ENCODE measurements around the gene TSHZ2. TPM values are rescaled to one million over a fixed set of nuclear protein-coding genes. Genes with fewer than 3 reads are reported as not detected.

The TSHZ2 gene
- total RNA-seq, 1 experiment from 2014 or later: 0.07 TPM

GRCh38 chr20:53390770-53391169, 418.6 kb downstream of the TSHZ2 start:
- ChIA-PET CTCF (no interaction called here), POLR2A (no interaction called here), RAD21 (ENCODE audit: low non-redundant PET in 1 of 2, low total read pairs in 2 of 2, uncharacterized antibody in 2 of 2, unreplicated experiment in 2 of 2) (no interaction called here)
- Histone ChIP-seq H3K9ac (ENCODE audit: low read length) (no peak overlapping the region), H3K9me2 (ENCODE audit: insufficient read depth) (no peaks in the 10 kb centered on the region), H2AFZ (ENCODE audit: low read depth, low read length, poor library complexity, severe bottlenecking) (no peak overlapping the region), H3K9me3 (ENCODE audit: control insufficient read depth in 1 of 2, insufficient read depth in 1 of 2, low read depth in 1 of 2, low read length in 2 of 2) (no peaks in the 10 kb centered on the region), H3K27ac (ENCODE audit: low read depth, low read length) (no peak overlapping the region), H3K79me2 (ENCODE audit: insufficient read depth, low read length) (no peaks in the 10 kb centered on the region), H4K20me1 (ENCODE audit: insufficient read depth) (no peaks in the 10 kb centered on the region), H3K4me1 (ENCODE audit: control insufficient read depth in 1 of 2, insufficient read depth in 2 of 2, low read length in 2 of 2) (no peaks in the 10 kb centered on the region), H3K36me3 (ENCODE audit: control insufficient read depth in 1 of 2, insufficient read depth in 2 of 2, low read length in 2 of 2) (no peaks in the 10 kb centered on the region), H3K4me3 (replicated peaks in 1 of 2; ENCODE audit: low read depth in 1 of 2, low read length in 2 of 2) (no peak overlapping the region), H3K27me3 (ENCODE audit: insufficient read depth, low read length) (peaks cover 7% of the 10 kb centered on the region; the same call in 1 of the 2 replicates), H3K4me2 (ENCODE audit: low read length) (no peak overlapping the region)
- TF ChIP-seq CTCF (IDR thresholded peaks at IDR 0.05 in 2 of 3, conservative IDR thresholded peaks at IDR 0.05 in 1 of 3; ENCODE audit: borderline replicate concordance in 1 of 3, insufficient read depth in 1 of 3, low read depth in 2 of 3, low read length in 2 of 3): no peak
- no peak for TF ChIP-seq YY1 (IDR thresholded peaks at IDR 0.05; ENCODE audit: extremely low read depth, insufficient replicate concordance, low read depth, low read length)
- no peak for TF ChIP-seq SRF (IDR thresholded peaks at IDR 0.05; ENCODE audit: low read depth)
- TF ChIP-seq CEBPB (IDR thresholded peaks at IDR 0.05; ENCODE audit: low read depth): no peak
- TF ChIP-seq CBX3 (IDR thresholded peaks at IDR 0.05; ENCODE audit: low read depth): no peak
- TF ChIP-seq ZNF274 (IDR thresholded peaks at IDR 0.05; ENCODE audit: low read depth, low read length): no peak
- no peak for TF ChIP-seq ATF3 (IDR thresholded peaks at IDR 0.05)
- TF ChIP-seq ZBTB33 (IDR thresholded peaks at IDR 0.05; ENCODE audit: extremely low read depth, insufficient replicate concordance, low read length): no peak
- no peak for TF ChIP-seq JUND (IDR thresholded peaks at IDR 0.05)
- no peak for TF ChIP-seq REST (IDR thresholded peaks at IDR 0.05; ENCODE audit: low read depth)
- no peak for TF ChIP-seq SIN3A (IDR thresholded peaks at IDR 0.05; ENCODE audit: low read depth)
- no peak for TF ChIP-seq EGR1 (IDR thresholded peaks at IDR 0.05; ENCODE audit: low read depth)
- DNase-seq (ENCODE audit: low read depth, low spot score) (no peak), ATAC-seq (no peak)
- BruUV-seq (replicated peaks): no TSS peak
- intact Hi-C loops (cut with micrococcal nuclease): no loop called here

Data from HCT116 (cell line).